B cell (primary cell): ENCODE results near the gene CCR2. TPM values are rescaled to one million over a fixed set of nuclear protein-coding genes. Genes with fewer than 3 reads are reported as not detected.

Source experiments
- ATAC-seq: fragments of 200-7000 bp; cut with Tn5 transposase; one replicate; pipeline ENCODE4 v1.10.0; 2021; ENCODE audit warnings: low read depth, mild to moderate bottlenecking, moderate number of reproducible peaks, moderate library complexity
- CTCF ChIA-PET: fragments of 350-600 bp; sonication (Branson Sonifier 250); formaldehyde crosslinking; loops from one replicate; lab custom pipeline; 2021; ENCODE audit warnings: antibody characterized with exemption, inconsistent platforms; lab: Charles Lee
- POLR2A ChIA-PET: fragments of 350-600 bp; sonication (Branson Sonifier 250); formaldehyde crosslinking; loops from one replicate; lab custom pipeline; 2021; ENCODE audit warnings: antibody characterized with exemption; lab: Charles Lee
- DNase-seq: peaks from one replicate; pipeline ENCODE4 v3.0.0; 2013
- H2AFZ ChIP-seq: 2 replicates; pipeline ENCODE4 v1.6.1; 2012; ENCODE audit warnings: mild to moderate bottlenecking, low read depth, low read length; ENCODE audit not compliant: insufficient read depth, poor library complexity, severe bottlenecking
- H3K27ac ChIP-seq, 2 donors: 1 replicate in 1 of 2; 2 replicates in 1 of 2; pipeline ENCODE4 v1.5.1; 2012 to 2013; ENCODE audit warnings: low read length in 2 of 2, mild to moderate bottlenecking in 2 of 2, moderate library complexity in 1 of 2
- H3K27me3 ChIP-seq, 4 experiments: fragments of 200-600 bp in 1 of 4; sonication (generic) in 1 of 4; replicated peaks in 1 of 4; 1 replicate in 2 of 4; 2 replicates in 2 of 4; pipeline versions ENCODE4 v1.6.1 to v1.7.0; 2013 to 2016; ENCODE audit warnings: low read length in 3 of 4, mild to moderate bottlenecking in 2 of 4, mixed read lengths in 1 of 4, moderate library complexity in 1 of 4; ENCODE audit not compliant: insufficient read depth in 4 of 4, control insufficient read depth in 3 of 4; ENCODE audit errors: control extremely low read depth in 1 of 4
- H3K36me3 ChIP-seq, 2 experiments: replicated peaks in 1 of 2; 1 replicate in 1 of 2; 2 replicates in 1 of 2; pipeline versions ENCODE4 v1.6.1 to v1.7.1; 2013; ENCODE audit warnings: low read length in 1 of 2; ENCODE audit not compliant: insufficient read depth in 2 of 2, control insufficient read depth in 1 of 2; ENCODE audit errors: control extremely low read depth in 1 of 2, extremely low read depth in 1 of 2
- H3K4me1 ChIP-seq, 2 donors: fragments of 200-600 bp in 1 of 2; sonication (generic) in 1 of 2; 1 replicate in 1 of 2; 2 replicates in 1 of 2; pipeline versions ENCODE4 v1.5.1 to v1.6.1; 2013 to 2017; ENCODE audit warnings: low read length in 2 of 2; ENCODE audit not compliant: control insufficient read depth in 2 of 2, insufficient read depth in 2 of 2
- H3K4me2 ChIP-seq: replicated peaks from 2 replicates; pipeline ENCODE3; 2012; ENCODE audit warnings: mild to moderate bottlenecking, low read depth, low read length; ENCODE audit not compliant: poor library complexity, severe bottlenecking
- H3K4me3 ChIP-seq, 5 experiments: fragments of 200-600 bp in 1 of 5; sonication (generic) in 1 of 5; 1 replicate in 3 of 5; 2 replicates in 2 of 5; pipeline versions ENCODE4 v1.5.1 to v1.7.0; 2011 to 2016; ENCODE audit warnings: low read length in 4 of 5, mild to moderate bottlenecking in 4 of 5, low read depth in 2 of 5, control low read depth in 1 of 5, moderate library complexity in 1 of 5; ENCODE audit not compliant: insufficient read depth in 1 of 5; ENCODE audit errors: control extremely low read depth in 1 of 5, extremely low read depth in 1 of 5
- H3K79me2 ChIP-seq: fragments of 200-600 bp; sonication (generic); one replicate; pipeline ENCODE4 v1.6.0; 2016; ENCODE audit warnings: low read length; ENCODE audit not compliant: control insufficient read depth, insufficient read depth
- H3K9ac ChIP-seq: fragments of 200-600 bp; sonication (generic); 2 replicates; pipeline ENCODE4 v1.6.1; 2017; ENCODE audit warnings: mild to moderate bottlenecking, low read length, moderate library complexity
- H3K9me3 ChIP-seq, 3 donors: one replicate each; pipeline versions ENCODE4 v1.6.1 to v1.7.1; 2013; ENCODE audit warnings: low read length in 2 of 3; ENCODE audit not compliant: control insufficient read depth in 2 of 3, insufficient read depth in 1 of 3; ENCODE audit errors: control extremely low read depth in 1 of 3
- H4K20me1 ChIP-seq: 2 replicates; pipeline ENCODE4 v1.6.0; 2012; ENCODE audit warnings: mild to moderate bottlenecking, low read length; ENCODE audit not compliant: insufficient read depth, control insufficient read depth, poor library complexity, severe bottlenecking
- H3K27ac Mint-ChIP-seq: one replicate; pipeline ENCODE4 v1.8.0; 2021; ENCODE audit warnings: mixed read lengths
- H3K27me3 Mint-ChIP-seq: one replicate; pipeline ENCODE4 v1.8.0; 2021; ENCODE audit warnings: mixed read lengths
- H3K4me1 Mint-ChIP-seq: one replicate; pipeline ENCODE4 v1.8.0; 2021; ENCODE audit warnings: mixed read lengths
- H3K4me3 Mint-ChIP-seq: one replicate; pipeline ENCODE4 v1.8.0; 2021; ENCODE audit warnings: mixed read lengths
- H3K9me3 Mint-ChIP-seq: one replicate; pipeline ENCODE4 v1.8.0; 2022; ENCODE audit warnings: mixed read lengths; ENCODE audit not compliant: insufficient read depth
- EZH2 ChIP-seq: IDR thresholded peaks from 2 replicates; pipeline ENCODE4 v1.6.1; 2012; ENCODE audit warnings: borderline replicate concordance, low read depth, mild to moderate bottlenecking, moderate library complexity, low read length; ENCODE audit not compliant: insufficient read depth, poor library complexity, severe bottlenecking
- WGBS: methylation state at CpG from one replicate; pipeline ENCODE4 v1.1.5; 2013; ENCODE audit warnings: missing lambda C conversion rate; ENCODE audit not compliant: insufficient coverage; 5-methylcytosine and 5-hydroxymethylcytosine counted together
- intact Hi-C: fragments of 100-400 bp; cut with micrococcal nuclease; formaldehyde crosslinking; loops from one replicate; pipeline ENCODE4 v1.10.0; 2022
- polyA plus RNA-seq: library from polyadenylated mRNA; depleted of rRNA; stranded (reverse); fragments of >200 nt; gene quantifications from 2 replicates; pipeline ENCODE4 v1.2.3, GENCODE V29; 2012
- total RNA-seq, 2 donors: library from RNA; stranded (reverse); fragments of 120-200 nt in 1 of 2; gene quantifications; 1 replicate in 1 of 2; 2 replicates in 1 of 2; pipeline versions ENCODE4 v1.2.3 to v1.2.4, GENCODE V29; 2013 to 2022
- TF ChIP-seq, protein P1 (sequence below): fragments of 200-600 bp; IDR thresholded peaks from one replicate; pipeline ENCODE4 v1.8.0; 2022; ENCODE audit warnings: antibody characterized with exemption, mild to moderate bottlenecking

The CCR2 gene
- total and polyA plus RNA-seq, 2 donors (not counting 1 experiment from before 2014, with no cell fraction given) = 0.34 to 0.82 TPM

DNA sequence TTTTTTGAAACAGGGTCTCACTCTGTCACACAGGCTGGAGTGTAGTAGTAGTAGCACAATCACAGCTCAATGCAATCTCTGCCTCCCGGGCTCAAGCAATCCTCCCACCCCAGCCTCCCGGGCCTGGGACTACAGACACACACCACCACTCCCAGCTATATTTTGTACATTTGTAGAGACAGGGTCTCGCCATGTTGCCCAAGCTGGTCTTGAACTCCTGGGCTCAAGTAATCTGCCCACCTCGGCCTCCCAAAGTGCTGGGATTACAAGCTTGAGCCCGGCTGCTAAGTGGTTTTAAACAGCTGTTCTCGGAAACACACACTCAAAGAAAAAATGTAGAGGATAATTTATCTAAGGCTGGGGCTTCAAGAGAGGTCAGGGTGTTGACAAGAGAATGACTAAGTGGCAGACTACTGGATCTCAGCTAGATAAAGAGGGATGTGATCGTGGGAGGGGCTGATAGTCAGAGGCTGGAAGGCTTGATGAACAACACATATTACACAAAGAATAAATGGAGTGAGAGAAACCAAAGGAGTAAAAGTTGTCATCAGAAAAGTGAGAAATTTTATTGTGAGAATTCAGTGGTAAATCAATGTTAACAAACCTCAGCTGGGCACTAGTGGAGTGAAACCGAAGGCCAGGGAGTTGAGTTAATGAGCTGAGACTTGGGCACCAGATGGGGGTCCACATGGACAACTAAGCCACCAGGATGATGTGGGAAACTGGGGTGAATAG, 46.3 kb downstream of the CCR2 start:
- no peak overlapping the region for H3K4me3 ChIP-seq
- ChIA-PET POLR2A (no interaction called here), CTCF (interaction anchor here (1.4 kb wide), 1 partner anchor 305 kb away, joined by 3 read pairs; no protein-coding TSS in a partner anchor)
- H3K27me3 ChIP-seq = no peaks in the 10 kb centered on the region
- H3K4me1 ChIP-seq = peaks cover 10 to 16% of the 10 kb centered on the region in 2 donors
- H3K4me2 ChIP-seq = no peak overlapping the region
- DNase-seq (no peak), ATAC-seq (no peak)
- TF ChIP-seq, protein P1, sequence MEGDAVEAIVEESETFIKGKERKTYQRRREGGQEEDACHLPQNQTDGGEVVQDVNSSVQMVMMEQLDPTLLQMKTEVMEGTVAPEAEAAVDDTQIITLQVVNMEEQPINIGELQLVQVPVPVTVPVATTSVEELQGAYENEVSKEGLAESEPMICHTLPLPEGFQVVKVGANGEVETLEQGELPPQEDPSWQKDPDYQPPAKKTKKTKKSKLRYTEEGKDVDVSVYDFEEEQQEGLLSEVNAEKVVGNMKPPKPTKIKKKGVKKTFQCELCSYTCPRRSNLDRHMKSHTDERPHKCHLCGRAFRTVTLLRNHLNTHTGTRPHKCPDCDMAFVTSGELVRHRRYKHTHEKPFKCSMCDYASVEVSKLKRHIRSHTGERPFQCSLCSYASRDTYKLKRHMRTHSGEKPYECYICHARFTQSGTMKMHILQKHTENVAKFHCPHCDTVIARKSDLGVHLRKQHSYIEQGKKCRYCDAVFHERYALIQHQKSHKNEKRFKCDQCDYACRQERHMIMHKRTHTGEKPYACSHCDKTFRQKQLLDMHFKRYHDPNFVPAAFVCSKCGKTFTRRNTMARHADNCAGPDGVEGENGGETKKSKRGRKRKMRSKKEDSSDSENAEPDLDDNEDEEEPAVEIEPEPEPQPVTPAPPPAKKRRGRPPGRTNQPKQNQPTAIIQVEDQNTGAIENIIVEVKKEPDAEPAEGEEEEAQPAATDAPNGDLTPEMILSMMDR = no peak
- no peak for TF ChIP-seq EZH2
- no peak overlapping the region for H3K27ac ChIP-seq
- no peaks in the 10 kb centered on the region for H4K20me1 ChIP-seq
- no peaks in the 10 kb centered on the region for H3K36me3 ChIP-seq
- Mint-ChIP-seq H3K27me3 (no peaks in the 10 kb centered on the region), H3K9me3 (peaks cover 3% of the 10 kb centered on the region), H3K4me1 (peaks cover 18% of the 10 kb centered on the region), H3K27ac (no peak overlapping the region), H3K4me3 (no peak overlapping the region)
- 92% methylated on average over 5 of the region's 8 CpGs for WGBS
- no peak overlapping the region for H3K9ac ChIP-seq
- H3K9me3 ChIP-seq = no peaks in the 10 kb centered on the region
- H2AFZ ChIP-seq = no peak overlapping the region
- no peaks in the 10 kb centered on the region for H3K79me2 ChIP-seq
- intact Hi-C loops = no loop called here

- intact Hi-C loops = no loop called here
- Histone ChIP-seq H3K27me3 (no peaks in the 10 kb centered on the region), H2AFZ (no peak overlapping the region), H3K9ac (no peak overlapping the region), H3K4me3 (no peak overlapping the region), H3K79me2 (no peaks in the 10 kb centered on the region), H3K36me3 (no peaks in the 10 kb centered on the region), H3K27ac (no peak overlapping the region), H4K20me1 (no peaks in the 10 kb centered on the region), H3K4me1 (peaks cover 14 to 19% of the 10 kb centered on the region in 2 donors), H3K9me3 (no peaks in the 10 kb centered on the region), H3K4me2 (no peak overlapping the region)
- peaks cover 19% of the 10 kb centered on the region for H3K4me1 Mint-ChIP-seq
- TF ChIP-seq EZH2 = no peak
- TF ChIP-seq, protein P1 = no peak
- CTCF ChIA-PET = no interaction called here
- no peak overlapping the region for H3K4me3 Mint-ChIP-seq
- POLR2A ChIA-PET = no interaction called here
- 98% methylated on average over 5 of the region's 5 CpGs for WGBS
- H3K27ac Mint-ChIP-seq = no peak overlapping the region
- H3K27me3 Mint-ChIP-seq = no peaks in the 10 kb centered on the region
- H3K9me3 Mint-ChIP-seq = peaks cover 3% of the 10 kb centered on the region
- no peak for ATAC-seq
- DNase-seq = no peak
These were observed 46.9 kb downstream of the CCR2 start for GRCh38 chr3:46400846-46401245.
